ENCODE measurements around the gene IL17C. TPM values are rescaled to one million over a fixed set of nuclear protein-coding genes. Genes with fewer than 3 reads are reported as not detected.

IL17C gene
- total RNA-seq, 1 experiment from 2014 or later: 1.9 TPM

- Mint-ChIP-seq H3K9me3 (no peaks in the 10 kb centered on the region), H3K4me3 (no peak overlapping the region), H3K27me3 (ENCODE audit: low read depth) (no peaks in the 10 kb centered on the region), H3K27ac (no peak overlapping the region), H3K36me3 (peaks cover 47% of the 10 kb centered on the region), H3K4me1 (peaks cover 17% of the 10 kb centered on the region)
- DNase-seq (ENCODE audit: low spot score) (no peak), ATAC-seq (no peak)
- no peak for TF ChIP-seq IRF2 (CRISPR knock-in tag; IDR thresholded peaks at IDR 0.05; ENCODE audit: borderline replicate concordance, low read depth)
- no peak for TF ChIP-seq PRDM15 (CRISPR knock-in tag; IDR thresholded peaks at IDR 0.05)
- no peak for TF ChIP-seq NR1H2 (CRISPR knock-in tag; IDR thresholded peaks at IDR 0.05)
- TF ChIP-seq SMAD4 (CRISPR knock-in tag; IDR thresholded peaks at IDR 0.05): no peak
- no peak for TF ChIP-seq EMX1 (CRISPR knock-in tag; IDR thresholded peaks at IDR 0.05)
- no peak for TF ChIP-seq USF1 (CRISPR knock-in tag; IDR thresholded peaks at IDR 0.05)
- TF ChIP-seq PREB (CRISPR knock-in tag; IDR thresholded peaks at IDR 0.05; ENCODE audit: borderline replicate concordance): no peak
- TF ChIP-seq GTF2I (CRISPR knock-in tag; conservative IDR thresholded peaks at IDR 0.05): no peak
- TF ChIP-seq AR (CRISPR knock-in tag; IDR thresholded peaks at IDR 0.05): no peak
- TF ChIP-seq NFE2L1 (CRISPR knock-in tag; IDR thresholded peaks at IDR 0.05): no peak
- no peak for TF ChIP-seq AFF4 (CRISPR knock-in tag; IDR thresholded peaks at IDR 0.05; ENCODE audit: borderline replicate concordance)
- TF ChIP-seq MAX (CRISPR knock-in tag; IDR thresholded peaks at IDR 0.05): no peak
- no peak for TF ChIP-seq CBFB (CRISPR knock-in tag; IDR thresholded peaks at IDR 0.05; ENCODE audit: low read depth)
- TF ChIP-seq SMAD3 (CRISPR knock-in tag; IDR thresholded peaks at IDR 0.05; ENCODE audit: borderline replicate concordance): no peak
- ChIA-PET POLR2A (no interaction called here), CTCF (no interaction called here)
Observed at GRCh38 chr16:88606148-88606757, 32.1 kb upstream of the IL17C start.
